ENCODE measurements around the gene NDUFAB1.
A peak's percentile ranks its signal among the peaks of the same experiment; 100 is the strongest.
"Not testable (repeated sequence)": the region's sequence is repeated elsewhere in the genome, so short reads cannot be mapped to it uniquely, and the experiment has no call there.

The NDUFAB1 gene

GRCh38 chr16:23583271-23583670, 12.8 kb downstream of the NDUFAB1 start:
- not testable (repeated sequence) for DNase-seq

- no peak for DNase-seq
Observed at GRCh38 chr16:23581764-23582163, 14.4 kb downstream of the NDUFAB1 start.

GRCh38 chr16:23580391-23580790, 15.7 kb downstream of the NDUFAB1 start:
- no peak for DNase-seq

GRCh38 chr16:23579371-23579770, 16.7 kb downstream of the NDUFAB1 start:
- DNase-seq: no peak

GRCh38 chr16:23578101-23578830, 17.9 kb downstream of the NDUFAB1 start:
- DNase-seq: no peak

- DNase-seq: no peak
Observed at GRCh38 chr16:23577493-23577892, 18.6 kb downstream of the NDUFAB1 start.

GRCh38 chr16:23575834-23576233, 20.3 kb downstream of the NDUFAB1 start:
- no peak for DNase-seq

GRCh38 chr16:23573817-23574216, 22.3 kb downstream of the NDUFAB1 start:
- no peak for DNase-seq

GRCh38 chr16:23572394-23572793, 23.7 kb downstream of the NDUFAB1 start:
- no peak for DNase-seq

- DNase-seq: no peak
Observed at GRCh38 chr16:23571895-23572294, 24.2 kb downstream of the NDUFAB1 start.

GRCh38 chr16:23570992-23571632, 25.0 kb downstream of the NDUFAB1 start:
- DNase-seq: no peak

GRCh38 chr16:23567602-23568001, 28.5 kb downstream of the NDUFAB1 start:
- no peak for DNase-seq

- no peak for DNase-seq
Observed at GRCh38 chr16:23566724-23567123, 29.4 kb downstream of the NDUFAB1 start.

GRCh38 chr16:23564575-23565363, 31.3 kb downstream of the NDUFAB1 start:
- no peak for DNase-seq

GRCh38 chr16:23563186-23563585, 32.9 kb downstream of the NDUFAB1 start:
- no peak for DNase-seq

GRCh38 chr16:23562505-23562904, 33.6 kb downstream of the NDUFAB1 start:
- no peak for DNase-seq

GRCh38 chr16:23561586-23561985, 34.5 kb downstream of the NDUFAB1 start:
- no peak for DNase-seq

- peak; percentile 10 for DNase-seq
Observed at GRCh38 chr16:23557779-23558702, 38.1 kb downstream of the NDUFAB1 start.

- peak; percentile 92 for DNase-seq
Observed at GRCh38 chr16:23556881-23557778, 39.0 kb downstream of the NDUFAB1 start, which contains the start of the genes EARS2 and UBFD1. EARS2 (minus strand) TSS chr16:23557350; CDS start chr16:23557343, 7 bp downstream. UBFD1 (plus strand) TSS chr16:23557727; CDS start chr16:23557743, 16 bp downstream.

- no peak for DNase-seq
Observed at GRCh38 chr16:23554536-23554935, 41.6 kb downstream of the NDUFAB1 start.

- DNase-seq: no peak
Observed at GRCh38 chr16:23552161-23552560, 44.0 kb downstream of the NDUFAB1 start.
